Measurements from ENCODE around the gene SPTBN1. TPM values are rescaled to one million over a fixed set of nuclear protein-coding genes. Genes with fewer than 3 reads are reported as not detected.

Gene SPTBN1
- total RNA-seq, 1 donor from 2014 or later: 224 TPM

- DNase-seq (ENCODE audit: low read depth): no peak
- peak overlapping the region; percentile 95 for H3K4me3 ChIP-seq (ENCODE audit: low read depth, low read length)
Measured at GRCh38 chr2:54560146-54560881, 104.2 kb downstream of the SPTBN1 start.

GRCh38 chr2:54561010-54561409 is 104.9 kb downstream of the SPTBN1 start:
- TF ChIP-seq CTCF (conservative IDR thresholded peaks at IDR 0.05; ENCODE audit: low read depth, low read length): no peak
- peak overlapping the region; percentile 95 for H3K4me3 ChIP-seq (ENCODE audit: low read depth, low read length)
- DNase-seq (ENCODE audit: low read depth): no peak

More at GRCh38 chr2:54560146-54560881, 104.2 kb downstream of the SPTBN1 start:
- TF ChIP-seq CTCF (conservative IDR thresholded peaks at IDR 0.05; ENCODE audit: low read depth, low read length): no peak

- TF ChIP-seq CTCF (conservative IDR thresholded peaks at IDR 0.05; ENCODE audit: low read depth, low read length): no peak
- no peak for DNase-seq (ENCODE audit: low read depth)
- H3K4me3 ChIP-seq (ENCODE audit: low read depth, low read length): no peak overlapping the region
Measured at GRCh38 chr2:54564439-54564838, 108.3 kb downstream of the SPTBN1 start.

GRCh38 chr2:54565551-54565950 is 109.4 kb downstream of the SPTBN1 start:
- DNase-seq (ENCODE audit: low read depth): no peak
- H3K4me3 ChIP-seq (ENCODE audit: low read depth, low read length): no peak overlapping the region
- TF ChIP-seq CTCF (conservative IDR thresholded peaks at IDR 0.05; ENCODE audit: low read depth, low read length): no peak

- no peak for TF ChIP-seq CTCF (conservative IDR thresholded peaks at IDR 0.05; ENCODE audit: low read depth, low read length)
Measured at GRCh38 chr2:54566896-54567295, 110.8 kb downstream of the SPTBN1 start.

GRCh38 chr2:54568876-54569321 is 112.8 kb downstream of the SPTBN1 start:
- no peak for DNase-seq (ENCODE audit: low read depth)
- no peak overlapping the region for H3K4me3 ChIP-seq (ENCODE audit: low read depth, low read length)

More at GRCh38 chr2:54566896-54567295, 110.8 kb downstream of the SPTBN1 start:
- no peak overlapping the region for H3K4me3 ChIP-seq (ENCODE audit: low read depth, low read length)
- DNase-seq (ENCODE audit: low read depth): no peak

More at GRCh38 chr2:54568876-54569321, 112.8 kb downstream of the SPTBN1 start:
- no peak for TF ChIP-seq CTCF (conservative IDR thresholded peaks at IDR 0.05; ENCODE audit: low read depth, low read length)

Data from epithelial cell of proximal tubule (primary cell).